ENCODE results near the gene PPA1. TPM values are rescaled to one million over a fixed set of nuclear protein-coding genes. Genes with fewer than 3 reads are reported as not detected.
"Not testable (repeated sequence)": the region's sequence is repeated elsewhere in the genome, so short reads cannot be mapped to it uniquely, and the experiment has no call there.

The PPA1 gene
- total and polyA plus RNA-seq, 7 donors: 51.2 to 273 (median 99.5) TPM

- peaks cover 0 to 32% (median 20%) of the 10 kb centered on the region in 4 donors for H3K4me1 ChIP-seq
- WGBS, 2 donors: 4 to 26% methylated on average over 8 of the region's 8 CpGs
- H3K27ac ChIP-seq: peak overlapping the region; percentile 79 to 84 (median 80)
- no peaks in the 10 kb centered on the region for H3K27me3 ChIP-seq
- H3K4me3 ChIP-seq: peak overlapping the region in 3 of 4 donors; percentile 73 to 89 (median 81)
- no peak for DNase-seq
- no peaks in the 10 kb centered on the region for H3K36me3 ChIP-seq
- no peak for TF ChIP-seq POLR2A (IDR thresholded peaks at IDR 0.05)
- TF ChIP-seq POLR2AphosphoS5 (IDR thresholded peaks at IDR 0.05): no peak
- no peak for TF ChIP-seq EP300 (IDR thresholded peaks at IDR 0.05)
- TF ChIP-seq CTCF (IDR thresholded peaks at IDR 0.05): no peak
- no peaks in the 10 kb centered on the region for H3K9me3 ChIP-seq
- intact Hi-C loops (cut with DNase I): loop anchor here (1.0 kb wide), 1 partner anchor 130 kb away; no protein-coding TSS in a partner anchor
Measured at GRCh38 chr10:70233939-70234300, 691 bp upstream of the PPA1 start.

DNA sequence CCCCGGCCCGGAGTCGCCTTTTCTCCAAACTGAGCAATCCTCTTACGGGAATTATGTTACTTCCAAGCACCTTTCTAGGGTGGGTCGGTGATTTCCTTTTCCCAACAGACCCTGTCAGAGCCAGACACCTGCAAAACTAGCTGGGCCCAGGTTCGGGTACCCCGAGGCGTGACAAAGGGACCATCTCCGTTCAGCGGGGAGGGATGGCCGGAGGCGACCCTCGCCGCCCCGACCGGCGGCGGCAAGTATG, 445 bp downstream of the PPA1 start:
- Histone ChIP-seq H3K27ac (peak overlapping the region; percentile 79 to 84 (median 80)), H3K9me3 (no peaks in the 10 kb centered on the region), H3K36me3 (no peaks in the 10 kb centered on the region), H3K4me3 (peak overlapping the region; percentile 61 to 89 (median 77)), H3K4me1 (peaks cover 0 to 43% (median 30%) of the 10 kb centered on the region in 4 donors), H3K27me3 (no peaks in the 10 kb centered on the region)
- WGBS, 2 donors: 0 to 1% methylated on average over 18 of the region's 18 CpGs
- intact Hi-C loops (cut with DNase I): loop anchor here (1.0 kb wide), 1 partner anchor 132 kb away; no protein-coding TSS in a partner anchor
- no peak for TF ChIP-seq EP300 (IDR thresholded peaks at IDR 0.05)
- no peak for TF ChIP-seq POLR2AphosphoS5 (IDR thresholded peaks at IDR 0.05)
- TF ChIP-seq POLR2A (IDR thresholded peaks at IDR 0.05): no peak
- no peak for DNase-seq

DNA sequence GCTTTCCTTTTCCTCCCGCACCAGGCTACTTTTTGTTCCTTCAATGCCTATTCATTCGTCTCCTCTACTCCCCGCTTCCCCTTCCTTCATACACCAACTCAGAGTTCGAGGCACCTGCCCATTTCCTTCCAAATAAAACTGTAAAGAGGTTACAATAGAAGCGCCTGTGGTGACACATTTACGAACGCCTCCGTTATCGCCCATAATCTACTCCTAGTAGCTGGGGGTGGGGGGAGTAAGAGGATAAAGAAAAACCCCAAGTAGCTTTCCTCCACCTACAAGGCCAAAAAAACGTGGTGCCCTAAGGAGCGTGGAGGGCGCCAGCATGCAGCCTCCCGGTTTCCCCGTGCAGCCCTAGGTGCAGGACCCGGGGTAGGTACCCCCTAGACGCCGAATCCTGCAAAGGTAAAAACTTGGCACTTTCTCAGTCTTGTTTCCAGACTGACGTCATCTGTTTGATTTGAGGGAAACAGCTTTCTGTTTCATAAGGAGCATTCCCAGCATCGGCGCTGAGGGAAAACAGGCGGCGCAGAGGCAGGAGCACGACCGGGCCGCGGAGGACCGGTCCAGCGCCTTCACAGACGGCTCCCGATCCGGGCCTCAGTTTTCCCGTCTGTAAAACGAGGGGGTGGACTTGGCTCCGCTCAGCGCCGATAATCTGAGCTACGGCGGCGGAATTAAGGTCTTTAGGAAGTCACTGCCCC, 922 bp downstream of the PPA1 start:
- intact Hi-C loops (cut with DNase I): no loop called here
- peak overlapping the region; percentile 61 to 89 (median 77) for H3K4me3 ChIP-seq
- H3K9me3 ChIP-seq: no peaks in the 10 kb centered on the region
- no peaks in the 10 kb centered on the region for H3K36me3 ChIP-seq
- peak; percentile 80 for DNase-seq
- TF ChIP-seq POLR2A (IDR thresholded peaks at IDR 0.05) (peak in 1 of 2 donors; percentile 61), POLR2AphosphoS5 (IDR thresholded peaks at IDR 0.05) (peak; percentile 58 to 78 (median 72)), EP300 (IDR thresholded peaks at IDR 0.05) (no peak)
- 1 to 3% methylated on average over 39 of the region's 39 CpGs for WGBS, 2 donors
- H3K4me1 ChIP-seq: peaks cover 0 to 48% (median 32%) of the 10 kb centered on the region in 4 donors
- H3K27me3 ChIP-seq: no peaks in the 10 kb centered on the region
- H3K27ac ChIP-seq: peak overlapping the region; percentile 79 to 84 (median 80)

DNA sequence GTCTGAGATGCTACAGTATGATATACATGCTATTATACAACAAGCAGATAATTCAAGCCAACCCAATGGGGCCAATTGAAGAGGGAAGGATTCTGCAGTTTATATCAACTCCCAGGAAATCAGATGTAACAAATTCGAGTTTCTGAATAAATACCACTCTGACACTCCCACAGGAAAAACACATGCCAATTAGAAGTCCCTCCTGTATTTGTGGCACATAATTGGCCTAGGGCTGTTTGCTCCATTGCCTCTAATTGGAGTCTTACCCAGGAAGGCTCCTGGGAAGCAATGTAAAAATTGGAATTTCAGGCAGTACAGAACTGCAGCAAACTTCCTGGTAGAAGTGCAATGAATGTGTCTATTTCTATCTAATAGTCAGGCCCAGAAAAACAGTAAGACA, 4.7 kb downstream of the PPA1 start:
- no peak overlapping the region for H3K4me3 ChIP-seq
- H3K27ac ChIP-seq: peak overlapping the region in 3 of 4 donors; percentile 39 to 64 (median 64)
- no peaks in the 10 kb centered on the region for H3K27me3 ChIP-seq
- H3K4me1 ChIP-seq: peaks cover 0 to 46% (median 29%) of the 10 kb centered on the region in 4 donors
- intact Hi-C loops (cut with DNase I): loop anchor here (5.0 to 10.0 kb wide), 2 partner anchors 229 to 316 kb away; no protein-coding TSS in a partner anchor
- no peaks in the 10 kb centered on the region for H3K36me3 ChIP-seq
- no peak for DNase-seq
- no peaks in the 10 kb centered on the region for H3K9me3 ChIP-seq
- 11 to 43% methylated on average over 1 of the region's 1 CpG for WGBS, 2 donors
- no peak for TF ChIP-seq POLR2AphosphoS5 (IDR thresholded peaks at IDR 0.05)
- TF ChIP-seq POLR2A (IDR thresholded peaks at IDR 0.05): no peak
- TF ChIP-seq EP300 (IDR thresholded peaks at IDR 0.05): no peak
- no peak for TF ChIP-seq CTCF (IDR thresholded peaks at IDR 0.05)

DNA sequence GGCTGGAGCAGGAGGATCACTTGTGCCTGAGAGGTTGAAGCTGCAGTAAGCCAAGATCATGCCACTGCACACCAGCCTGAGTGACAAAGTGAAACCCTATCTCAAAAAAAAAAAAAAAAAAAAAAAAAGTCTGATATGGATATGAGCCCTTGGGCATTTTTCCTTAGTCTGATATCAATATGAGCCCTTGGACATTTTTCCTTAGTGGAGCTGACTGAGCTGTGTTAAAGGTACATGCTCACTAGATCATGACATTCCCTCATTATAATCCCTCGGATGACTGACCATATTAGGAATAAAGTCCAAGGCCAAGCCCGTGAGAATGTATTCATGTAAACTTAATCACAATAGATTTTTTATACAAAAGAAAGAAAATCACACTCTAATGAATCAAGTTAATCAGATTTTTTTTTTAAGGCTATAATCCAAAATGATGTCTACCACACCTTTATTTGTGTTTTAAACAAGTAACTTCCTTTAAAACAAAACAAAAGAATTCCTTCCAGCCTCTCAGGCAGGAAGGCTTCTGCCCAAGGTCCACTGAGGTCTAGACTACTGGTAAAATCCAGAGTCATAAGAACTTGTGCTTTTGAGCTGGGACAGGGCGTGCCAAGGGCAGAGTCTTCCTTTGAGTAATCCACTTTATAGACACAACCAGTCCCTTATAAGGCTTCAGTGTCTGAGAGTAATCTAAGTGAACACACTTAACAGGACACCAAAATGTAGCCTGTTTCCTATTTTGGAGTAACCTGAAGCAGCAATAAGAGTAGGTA, 5.5 kb downstream of the PPA1 start:
- TF ChIP-seq POLR2A (IDR thresholded peaks at IDR 0.05) (peak in 1 of 2 donors; percentile 8), EP300 (IDR thresholded peaks at IDR 0.05) (no peak), POLR2AphosphoS5 (IDR thresholded peaks at IDR 0.05) (peak in 1 of 4 donors; percentile 4)
- Histone ChIP-seq H3K4me3 (no peak overlapping the region), H3K27ac (peak overlapping the region; percentile 2 to 64 (median 52)), H3K36me3 (no peaks in the 10 kb centered on the region), H3K9me3 (no peaks in the 10 kb centered on the region), H3K4me1 (peaks cover 0 to 46% (median 29%) of the 10 kb centered on the region in 4 donors), H3K27me3 (no peaks in the 10 kb centered on the region)
- intact Hi-C loops (cut with DNase I): loop anchor here (5.0 to 10.0 kb wide), 2 partner anchors 230 to 317 kb away; no protein-coding TSS in a partner anchor
- no peak for DNase-seq
- 13 to 58% methylated on average over 3 of the region's 3 CpGs for WGBS, 2 donors

- peak overlapping the region in 2 of 4 donors; percentile 17 to 57 for H3K27ac ChIP-seq
- TF ChIP-seq EP300 (IDR thresholded peaks at IDR 0.05) (no peak), CTCF (IDR thresholded peaks at IDR 0.05) (no peak), POLR2A (IDR thresholded peaks at IDR 0.05) (no peak), POLR2AphosphoS5 (IDR thresholded peaks at IDR 0.05) (no peak)
Measured at GRCh38 chr10:70223728-70224127, 9.5 kb downstream of the PPA1 start.

GRCh38 chr10:70222811-70223447, 10.3 kb downstream of the PPA1 start:
- Histone ChIP-seq H3K4me1 (peaks cover 0 to 25% (median 16%) of the 10 kb centered on the region in 4 donors), H3K27ac (peak overlapping the region in 2 of 4 donors; percentile 17 to 57)
- intact Hi-C loops (cut with DNase I): loop anchor here (10.0 kb wide), 1 partner anchor 322 kb away; no protein-coding TSS in a partner anchor
- not testable (repeated sequence) for H3K4me3 ChIP-seq, H3K9me3 ChIP-seq, DNase-seq, H3K36me3 ChIP-seq, H3K27me3 ChIP-seq
- 78 to 85% methylated on average over 9 of the region's 9 CpGs for WGBS, 2 donors

More at GRCh38 chr10:70223728-70224127, 9.5 kb downstream of the PPA1 start:
- Histone ChIP-seq H3K4me3 (no peak overlapping the region), H3K27me3 (no peaks in the 10 kb centered on the region), H3K9me3 (no peaks in the 10 kb centered on the region), H3K4me1 (peaks cover 0 to 33% (median 24%) of the 10 kb centered on the region in 4 donors), H3K36me3 (peaks cover 0 to under 1% (median 0%) of the 10 kb centered on the region in 4 donors)
- DNase-seq: no peak
- 95 to 96% methylated on average over 2 of the region's 2 CpGs for WGBS, 2 donors
- intact Hi-C loops (cut with DNase I): loop anchor here (10.0 kb wide), 1 partner anchor 321 kb away; no protein-coding TSS in a partner anchor

Measured in sigmoid colon (tissue), 7 donors.